Fibroblast of skin of abdomen (primary cell): ENCODE results near the gene ADGRE3.
A peak's percentile ranks its signal among the peaks of the same experiment; 100 is the strongest.
"Not testable (repeated sequence)": the region's sequence is repeated elsewhere in the genome, so short reads cannot be mapped to it uniquely, and the experiment has no call there.

ENCODE experiments used
- DNase-seq: peaks from one replicate; pipeline ENCODE4 v3.0.0-alpha.2; 2013

The ADGRE3 gene

GRCh38 chr19:14589433-14589832 lies 85.2 kb downstream of the ADGRE3 start:
- DNase-seq, result peak; percentile 12

- peak; percentile 57 for DNase-seq
These were observed 89.5 kb downstream of the ADGRE3 start for GRCh38 chr19:14585187-14585586.

- not testable (repeated sequence) for DNase-seq
These were observed 90.3 kb downstream of the ADGRE3 start for GRCh38 chr19:14584372-14584771.

GRCh38 chr19:14582894-14583340 lies 91.7 kb downstream of the ADGRE3 start, which contains the start of gene CLEC17A:
Gene CLEC17A, plus strand, starts transcription at chr19:14583084. Its CDS starts 77 bp downstream, at chr19:14583161.
- DNase-seq, result no peak

GRCh38 chr19:14580623-14581237 lies 93.9 kb downstream of the ADGRE3 start:
- DNase-seq, result no peak

GRCh38 chr19:14577885-14578427 lies 96.7 kb downstream of the ADGRE3 start:
- DNase-seq, result no peak

- no peak for DNase-seq
These were observed 97.4 kb downstream of the ADGRE3 start for GRCh38 chr19:14577264-14577663.

GRCh38 chr19:14576363-14576762 lies 98.3 kb downstream of the ADGRE3 start:
- DNase-seq, result no peak

GRCh38 chr19:14575428-14575980 lies 99.1 kb downstream of the ADGRE3 start:
- DNase-seq, result no peak

GRCh38 chr19:14571695-14572490 lies 102.8 kb downstream of the ADGRE3 start, which contains the start of gene NDUFB7:
Gene NDUFB7, minus strand, starts transcription at chr19:14572066. Its CDS starts 66 bp downstream, at chr19:14572000.
- peak; percentile 93 for DNase-seq

- DNase-seq, result no peak
These were observed 103.6 kb downstream of the ADGRE3 start for GRCh38 chr19:14570864-14571527.
